HG02678 (cell line): Measurements from ENCODE around the gene SLAIN1.

ENCODE experiments used
- ATAC-seq: cut with Tn5 transposase; IDR thresholded peaks from one replicate; pipeline ENCODE4 v1.9.1; 2021; ENCODE audit warnings: mild to moderate bottlenecking, moderate library complexity; ENCODE audit not compliant: unreplicated experiment

The SLAIN1 gene

DNA sequence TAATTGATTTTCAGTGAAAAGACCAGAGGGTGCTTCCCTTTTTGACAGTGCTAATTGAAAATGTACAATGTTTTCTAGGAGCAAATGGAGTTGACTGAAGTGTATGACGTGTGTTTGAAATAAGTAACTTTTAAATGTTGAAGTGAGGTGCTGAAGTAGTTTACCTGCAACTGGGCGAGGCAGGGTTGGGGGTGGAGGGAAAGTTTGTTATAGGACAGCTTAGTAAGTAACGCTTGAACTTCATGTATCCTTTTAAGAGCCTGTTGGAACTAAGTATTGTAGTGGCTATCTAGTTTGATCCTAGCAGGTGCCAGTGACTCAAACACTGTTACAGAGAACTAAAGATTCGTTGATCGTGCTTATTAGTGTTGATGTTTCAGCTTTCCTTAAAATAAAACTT is 5.9 kb downstream of the SLAIN1 start:
- no peak for ATAC-seq

DNA sequence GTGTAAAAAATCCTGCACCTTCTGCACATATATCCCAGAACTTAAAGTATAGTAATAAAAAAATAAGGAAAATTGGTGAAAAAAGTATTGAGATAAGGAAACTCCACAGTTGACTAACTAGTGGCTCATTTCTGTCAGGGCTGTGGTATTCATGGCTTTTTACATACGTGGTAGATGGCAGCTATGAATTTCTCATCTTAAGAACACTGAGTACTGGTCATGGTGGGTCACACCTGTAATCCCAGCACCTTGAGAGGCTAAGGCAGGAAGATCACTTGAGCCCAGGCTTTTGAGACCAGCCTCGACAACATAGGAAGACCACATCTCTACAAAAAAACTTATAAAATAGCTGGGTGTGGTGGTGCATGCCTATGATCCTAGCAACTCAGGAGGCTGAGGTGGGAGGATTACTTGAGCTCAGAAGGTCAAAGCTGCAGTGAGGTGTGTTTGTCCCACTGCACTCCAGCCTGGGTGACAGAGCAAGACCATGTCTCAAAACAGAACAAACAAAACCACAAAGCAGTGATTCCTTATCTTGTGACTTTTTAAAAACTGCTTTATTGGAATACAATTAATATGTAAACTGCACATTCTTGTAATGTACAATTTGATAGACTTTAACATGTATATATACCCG is 16.8 kb downstream of the SLAIN1 start:
- ATAC-seq, result no peak

DNA sequence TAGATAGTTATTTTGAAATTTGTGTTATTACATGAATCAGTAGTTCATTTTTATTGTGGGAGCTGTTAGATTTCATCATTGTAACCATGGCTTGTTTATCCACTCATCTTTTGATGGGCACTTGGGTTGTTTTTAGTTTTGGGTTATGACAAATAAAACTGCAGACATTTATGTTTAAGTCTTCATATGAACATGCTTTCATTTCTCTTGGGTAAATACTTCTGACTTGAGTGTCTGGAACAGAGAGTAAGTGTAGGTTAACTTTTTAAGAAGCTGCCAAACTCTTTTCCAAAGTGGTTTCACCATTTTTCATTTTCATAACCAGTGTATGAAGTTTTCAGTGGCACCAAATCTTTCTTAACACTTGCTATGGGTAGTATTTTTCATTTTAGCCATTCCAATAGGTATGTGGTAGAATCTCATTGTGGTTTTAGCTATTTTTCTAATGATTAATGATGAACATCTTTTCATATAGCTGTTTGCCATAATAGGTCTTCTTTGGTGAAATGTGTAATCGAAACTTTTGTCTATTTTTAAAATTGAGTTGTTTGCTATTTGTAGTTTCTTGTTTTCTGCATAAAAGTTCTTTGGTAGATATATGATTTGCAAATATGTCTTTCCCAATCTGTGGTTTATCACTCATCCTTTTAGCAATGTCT is 17.9 kb downstream of the SLAIN1 start:
- ATAC-seq, result peak; percentile 53

GRCh38 chr13:77716692-77717091 is 19.2 kb downstream of the SLAIN1 start:
- no peak for ATAC-seq

- ATAC-seq, result no peak
Measured at GRCh38 chr13:77717508-77717907, 20.0 kb downstream of the SLAIN1 start.

DNA sequence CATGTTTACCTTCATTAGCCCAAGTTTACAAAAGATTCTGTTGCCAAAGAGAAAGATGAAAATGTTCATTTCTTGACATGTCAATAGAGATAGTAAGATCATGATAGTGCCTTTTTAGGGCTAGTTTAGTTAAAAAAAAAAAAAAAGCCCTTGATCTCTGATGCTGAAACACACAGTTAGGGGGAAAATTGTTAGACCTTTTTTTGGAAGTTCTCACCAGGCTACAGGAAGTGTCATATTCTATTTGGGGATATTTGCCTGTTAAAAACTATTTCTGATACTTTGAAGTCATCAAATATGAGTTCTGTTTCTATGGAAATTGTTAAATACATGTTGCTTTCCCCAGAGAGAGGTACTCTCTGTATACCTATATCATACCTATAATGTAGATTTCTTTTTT is 21.6 kb downstream of the SLAIN1 start:
- ATAC-seq, result no peak

- ATAC-seq, result no peak
Measured at GRCh38 chr13:77720988-77721387, 23.5 kb downstream of the SLAIN1 start.

DNA sequence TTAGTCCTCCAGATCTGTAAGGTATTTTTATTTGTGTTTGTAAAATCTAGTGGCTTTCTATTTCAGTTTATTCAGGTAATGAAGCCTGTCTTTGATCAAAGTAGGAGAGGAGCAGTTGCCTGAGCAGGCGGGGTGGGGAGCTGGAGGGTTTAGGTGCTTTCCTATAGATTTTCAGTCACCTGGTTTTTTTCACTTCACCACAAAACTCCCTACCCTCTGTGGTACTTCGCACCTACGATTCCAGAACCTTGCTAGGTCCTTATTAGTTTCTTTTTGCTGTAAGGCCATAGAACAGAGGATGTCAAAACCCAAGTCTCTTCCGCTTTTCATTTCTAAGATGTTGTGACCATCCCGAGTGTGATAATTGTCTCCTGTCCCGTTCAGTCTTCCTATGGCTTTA is 26.6 kb downstream of the SLAIN1 start:
- peak; percentile 76 for ATAC-seq

DNA sequence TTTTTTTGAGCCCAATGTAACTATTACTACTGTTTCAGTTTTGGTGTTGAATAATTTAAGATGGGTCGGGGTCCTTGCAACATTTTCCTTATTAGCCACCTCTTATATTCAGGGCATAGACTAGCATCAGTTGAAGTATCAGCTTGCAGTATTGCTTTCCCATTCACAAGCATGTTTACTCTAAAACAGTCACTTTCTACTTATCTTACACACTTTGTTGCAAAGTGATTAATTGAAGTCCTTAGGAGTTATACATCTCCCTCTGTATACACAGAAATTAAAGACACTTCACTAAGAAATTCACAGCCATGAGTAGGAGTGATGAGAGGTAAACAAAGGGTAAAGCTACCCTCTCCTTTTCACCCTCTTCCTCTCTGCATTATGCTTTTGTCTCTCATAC is 27.6 kb downstream of the SLAIN1 start:
- ATAC-seq, result no peak

- ATAC-seq, result no peak
Measured at GRCh38 chr13:77728265-77729125, 31.0 kb downstream of the SLAIN1 start.

DNA sequence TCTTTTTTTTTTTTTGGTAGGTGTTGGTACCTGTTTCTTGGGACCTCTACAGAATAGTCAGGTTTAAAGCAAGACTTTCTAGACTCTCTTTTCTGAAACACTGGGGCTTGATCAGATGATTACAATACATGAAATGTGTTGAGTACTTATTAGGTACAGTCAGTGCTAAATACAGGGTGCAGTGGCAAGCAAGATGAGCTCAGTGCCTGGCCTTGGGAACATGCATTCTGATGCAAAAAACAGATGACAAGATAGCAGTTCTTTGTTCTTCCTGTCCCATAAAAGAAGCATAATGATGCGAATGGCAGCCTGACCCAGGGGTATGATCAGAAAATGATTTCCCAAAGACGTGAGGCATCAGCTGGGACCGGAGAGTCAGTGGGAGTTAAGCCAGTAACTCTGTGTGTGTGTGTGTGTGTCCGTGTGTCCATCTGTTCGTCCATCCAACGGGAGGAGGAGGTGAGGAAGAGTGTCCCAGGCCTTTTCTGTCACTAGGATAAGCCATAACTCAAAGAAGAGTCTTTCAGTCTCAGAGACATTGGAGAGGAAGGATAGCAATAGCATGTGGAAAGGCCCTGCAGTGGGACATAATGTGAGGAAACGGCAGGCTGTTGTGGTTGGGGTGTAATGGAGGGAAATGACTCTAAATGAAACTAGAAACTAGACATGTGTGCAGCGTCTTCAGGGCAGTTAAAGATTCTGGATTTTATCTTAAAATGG is 32.2 kb downstream of the SLAIN1 start:
- peak; percentile 97 for ATAC-seq

GRCh38 chr13:77730572-77730971 is 33.1 kb downstream of the SLAIN1 start:
- ATAC-seq, result no peak

- ATAC-seq, result no peak
Measured at GRCh38 chr13:77732287-77732686, 34.8 kb downstream of the SLAIN1 start.

DNA sequence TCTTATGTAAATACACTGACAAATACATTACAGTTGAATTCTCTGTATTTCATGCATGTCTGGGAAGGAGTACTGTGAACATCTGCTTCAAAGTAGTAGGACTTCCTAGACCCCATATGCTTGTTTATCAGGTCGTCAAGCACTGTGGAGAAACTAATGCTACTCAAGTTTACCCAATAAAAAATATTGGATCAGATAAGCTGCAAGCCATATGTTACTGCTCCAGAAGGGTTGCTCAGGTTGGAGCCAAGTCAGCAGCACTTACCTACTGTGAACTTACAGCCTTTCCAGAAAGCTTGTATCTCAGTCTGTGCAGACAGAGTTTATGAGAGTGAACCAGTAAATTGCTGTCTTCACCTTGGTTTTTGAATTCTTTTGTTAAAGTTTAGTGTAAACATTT is 36.2 kb downstream of the SLAIN1 start:
- ATAC-seq, result no peak

GRCh38 chr13:77737583-77738200 is 40.2 kb downstream of the SLAIN1 start:
- peak; percentile 89 for ATAC-seq

- no peak for ATAC-seq
Measured at GRCh38 chr13:77740097-77740735, 42.7 kb downstream of the SLAIN1 start.

- ATAC-seq, result no peak
Measured at GRCh38 chr13:77740931-77741596, 43.6 kb downstream of the SLAIN1 start.

DNA sequence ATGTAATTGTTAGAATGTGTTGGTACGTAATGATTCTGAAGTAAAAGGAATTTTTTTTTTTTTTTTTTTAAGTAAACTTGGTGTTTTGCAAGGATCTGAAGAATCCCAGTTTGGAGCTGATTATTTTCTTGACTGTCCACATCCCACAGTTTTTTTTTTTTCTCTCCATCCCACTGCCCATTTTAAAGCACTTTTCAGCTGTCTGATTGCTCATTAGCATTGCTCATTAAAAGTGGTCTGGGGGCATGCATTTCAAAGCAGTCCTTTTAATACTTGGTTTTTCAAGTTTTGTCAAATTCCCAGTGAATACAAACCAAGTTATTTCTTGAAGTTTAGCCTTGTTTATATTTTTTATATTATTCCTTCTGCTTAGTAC is 44.1 kb downstream of the SLAIN1 start:
- ATAC-seq, result no peak

DNA sequence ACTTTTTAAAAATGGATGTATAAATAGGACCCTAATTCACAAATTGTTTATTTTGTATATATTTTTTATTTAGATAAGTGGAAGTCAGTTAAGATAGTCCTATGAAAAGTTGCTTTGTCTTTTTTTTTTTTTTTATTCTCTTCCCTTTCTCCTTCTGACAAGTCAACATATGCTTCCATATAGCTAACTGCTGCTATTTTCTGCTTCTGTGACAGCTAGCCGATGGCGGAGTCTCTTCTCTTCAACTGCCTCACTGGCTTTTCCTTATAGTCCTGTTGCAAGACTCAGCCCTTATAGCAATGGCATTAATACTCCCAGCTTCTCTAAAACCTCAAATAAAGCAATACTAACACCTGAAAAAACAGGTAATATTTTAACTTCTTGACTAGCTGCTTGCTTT is 45.3 kb downstream of the SLAIN1 start:
- no peak for ATAC-seq

DNA sequence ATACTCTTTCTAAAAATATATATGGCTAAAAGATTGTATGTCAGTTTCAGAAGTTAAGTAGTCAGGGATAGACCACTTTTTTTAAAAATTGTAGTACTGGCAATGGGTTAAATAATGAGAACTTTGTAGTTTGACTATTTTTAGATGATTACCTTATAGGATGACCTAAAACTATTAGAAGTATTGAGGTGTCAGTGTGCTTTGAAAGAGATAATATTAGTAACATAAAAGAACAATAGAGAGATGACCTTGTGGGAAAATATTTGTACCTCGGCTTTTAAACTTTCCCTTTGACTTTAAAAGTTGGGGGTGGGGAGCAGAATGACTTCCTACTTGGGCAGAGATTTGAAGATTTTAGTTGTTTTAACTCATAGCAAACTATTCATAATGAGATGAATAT is 48.3 kb downstream of the SLAIN1 start:
- ATAC-seq, result no peak
